IPS-11a (cell line): ENCODE data around the gene DENND6B.
"Not testable (repeated sequence)": the region's sequence is repeated elsewhere in the genome, so short reads cannot be mapped to it uniquely, and the experiment has no call there.

Experiments
- H3K4me3 ChIP-seq: one replicate; pipeline ENCODE4 v1.5.1; 2013; ENCODE audit warnings: low read depth, low read length, control low read depth

DENND6B gene, protein sequence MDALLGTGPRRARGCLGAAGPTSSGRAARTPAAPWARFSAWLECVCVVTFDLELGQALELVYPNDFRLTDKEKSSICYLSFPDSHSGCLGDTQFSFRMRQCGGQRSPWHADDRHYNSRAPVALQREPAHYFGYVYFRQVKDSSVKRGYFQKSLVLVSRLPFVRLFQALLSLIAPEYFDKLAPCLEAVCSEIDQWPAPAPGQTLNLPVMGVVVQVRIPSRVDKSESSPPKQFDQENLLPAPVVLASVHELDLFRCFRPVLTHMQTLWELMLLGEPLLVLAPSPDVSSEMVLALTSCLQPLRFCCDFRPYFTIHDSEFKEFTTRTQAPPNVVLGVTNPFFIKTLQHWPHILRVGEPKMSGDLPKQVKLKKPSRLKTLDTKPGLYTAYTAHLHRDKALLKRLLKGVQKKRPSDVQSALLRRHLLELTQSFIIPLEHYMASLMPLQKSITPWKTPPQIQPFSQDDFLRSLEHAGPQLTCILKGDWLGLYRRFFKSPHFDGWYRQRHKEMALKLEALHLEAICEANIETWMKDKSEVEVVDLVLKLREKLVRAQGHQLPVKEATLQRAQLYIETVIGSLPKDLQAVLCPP

DNA sequence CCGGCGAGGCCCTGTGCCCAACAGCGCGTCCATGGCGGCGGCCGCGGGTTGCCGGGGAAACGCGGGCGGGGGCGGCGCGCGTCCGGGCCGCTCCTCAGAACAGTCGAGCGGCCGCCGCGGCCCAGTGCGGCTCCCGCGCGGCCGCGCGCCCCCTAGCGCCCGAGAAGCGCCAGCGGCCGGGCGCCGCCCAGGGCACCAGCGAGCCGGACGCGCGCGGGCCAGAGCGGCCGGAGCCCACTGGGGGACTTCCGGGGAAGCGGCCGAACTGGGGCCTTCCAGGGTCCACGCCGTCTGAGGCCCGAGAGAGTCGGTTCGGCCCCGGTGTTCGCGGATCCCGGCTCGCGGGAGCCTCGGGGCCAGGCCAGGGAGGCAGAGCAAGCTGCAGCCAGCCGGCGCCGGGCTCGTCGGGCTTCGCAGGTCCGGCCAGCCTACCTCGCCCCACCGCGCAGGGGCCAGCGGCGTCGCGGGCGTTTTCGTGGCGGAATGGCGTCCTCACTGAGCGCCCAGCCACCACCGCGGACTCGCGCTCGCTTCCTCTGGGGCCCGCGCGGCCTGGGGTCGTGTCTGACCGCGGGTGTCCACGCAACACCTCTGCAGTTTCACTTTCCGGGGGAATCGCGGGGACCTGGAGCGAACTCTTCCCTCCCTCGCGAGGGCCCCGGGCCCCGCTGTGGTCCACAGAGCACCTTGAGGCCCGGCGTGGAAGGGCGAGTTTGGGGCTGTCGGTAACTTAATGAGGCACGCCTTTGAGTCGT, at the start of gene DENND6B:
DENND6B (minus strand) TSS at position 57 of the 755 bp plus-strand sequence; CDS start at position 33, 24 bp downstream.
- H3K4me3 ChIP-seq: peak within 1 kb of the TSS; percentile 72

DNA sequence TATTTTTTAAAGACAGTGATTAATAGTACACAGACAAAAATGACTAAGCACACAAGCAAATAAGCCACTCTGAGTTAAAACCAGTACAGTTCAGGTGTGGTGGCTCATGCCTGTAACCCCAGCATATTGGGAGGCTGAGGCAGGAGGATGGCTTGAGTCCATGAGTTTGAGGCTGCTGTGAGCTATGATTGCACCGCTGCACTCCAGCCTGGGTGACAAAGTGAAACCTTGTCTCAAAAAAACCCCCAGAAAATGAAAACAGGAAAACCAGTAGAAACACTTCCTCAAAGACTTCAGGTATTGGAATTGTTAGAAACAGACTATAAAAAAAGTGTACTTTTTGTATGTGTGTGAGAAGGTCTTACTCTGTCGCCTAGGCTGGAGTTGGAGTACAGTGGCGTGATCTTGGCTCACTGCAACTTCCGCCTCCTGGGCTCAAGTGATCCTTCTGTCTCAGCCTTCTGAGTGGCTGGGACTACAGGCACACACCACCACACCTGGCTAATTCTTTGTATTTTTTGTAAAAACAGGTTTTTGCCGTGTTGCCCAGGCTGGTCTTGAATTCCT, 49.4 kb upstream of the DENND6B start:
- H3K4me3 ChIP-seq: no peak overlapping the region

DNA sequence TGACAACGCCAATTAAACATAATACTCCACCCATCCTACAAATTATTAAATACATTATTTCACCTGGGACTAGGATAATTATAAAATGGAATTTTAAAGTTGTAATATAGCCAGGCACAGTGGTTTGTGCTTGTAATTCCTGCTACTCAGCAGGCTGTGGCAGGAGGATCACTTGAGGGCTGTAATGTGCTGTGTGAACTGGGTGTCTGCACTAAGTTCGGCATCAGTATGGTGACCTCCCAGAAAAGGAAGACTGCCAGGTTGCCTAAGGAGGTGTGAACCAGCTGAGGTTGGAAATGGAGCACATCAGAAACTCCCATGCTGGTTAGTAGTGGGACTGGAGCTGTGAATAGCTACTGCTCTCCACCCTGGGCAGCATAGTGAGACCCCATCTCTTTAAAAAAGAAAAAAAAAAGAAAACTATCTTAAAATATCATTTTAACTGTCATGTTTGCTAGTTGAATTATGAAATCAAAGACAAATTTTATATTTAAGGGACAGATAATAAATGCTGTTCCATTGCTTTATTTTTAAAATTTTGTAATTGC, 44.4 kb upstream of the DENND6B start:
- H3K4me3 ChIP-seq: no peak overlapping the region

DNA sequence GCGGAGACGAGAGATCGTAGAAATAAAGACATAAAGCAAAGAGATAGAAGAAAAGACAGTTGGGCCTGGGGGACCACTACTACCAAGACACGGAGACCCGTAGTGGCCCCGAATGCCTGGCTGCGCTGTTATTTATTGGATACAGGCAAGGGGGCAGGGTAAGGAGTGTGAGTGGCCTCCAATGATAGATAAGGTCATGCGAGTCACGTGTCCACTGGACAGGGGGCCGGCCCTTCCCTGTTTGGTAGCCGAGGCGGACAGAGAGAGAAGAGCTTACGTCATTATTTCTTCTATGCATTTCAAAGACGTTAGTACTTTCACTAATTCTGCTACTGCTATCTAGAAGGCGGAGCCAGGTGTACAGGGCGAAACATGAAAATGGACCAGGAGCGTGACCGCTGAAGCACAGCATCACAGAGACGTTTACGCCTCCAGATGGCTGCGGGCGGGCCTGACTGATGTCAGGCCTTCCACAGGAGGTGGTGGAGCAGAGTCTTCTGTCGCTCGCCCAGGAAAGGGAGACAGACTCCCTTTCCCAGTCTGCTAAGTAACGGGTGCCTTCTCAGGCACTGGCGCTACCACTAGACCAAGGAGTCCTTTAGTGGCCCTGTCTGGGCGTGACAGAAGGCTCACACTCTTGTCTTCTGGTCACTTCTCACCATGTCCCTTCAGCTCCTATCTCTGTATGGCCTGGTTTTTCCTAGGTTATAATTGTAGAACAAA, 41.1 kb upstream of the DENND6B start:
- H3K4me3 ChIP-seq: no peak overlapping the region

DNA sequence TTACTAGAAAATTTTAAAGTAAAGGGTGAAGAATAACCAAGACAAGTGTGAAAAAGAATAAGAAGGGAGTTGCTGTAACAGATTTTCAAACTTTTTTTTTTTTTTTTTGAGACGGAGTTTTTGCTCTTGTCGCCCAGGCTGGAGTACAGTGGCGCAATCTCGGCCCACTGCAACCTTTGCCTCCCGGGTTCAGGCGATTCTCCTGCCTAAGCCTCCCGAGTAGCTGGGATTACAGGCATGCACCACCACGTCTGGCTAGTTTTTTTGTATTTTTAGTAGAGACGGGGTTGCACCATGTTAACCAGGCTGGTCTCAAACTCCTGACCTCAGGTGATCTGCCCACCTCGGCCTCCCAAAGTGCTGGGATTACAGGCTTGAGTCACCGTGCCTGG, 37.0 kb upstream of the DENND6B start:
- H3K4me3 ChIP-seq: not testable (repeated sequence)

DNA sequence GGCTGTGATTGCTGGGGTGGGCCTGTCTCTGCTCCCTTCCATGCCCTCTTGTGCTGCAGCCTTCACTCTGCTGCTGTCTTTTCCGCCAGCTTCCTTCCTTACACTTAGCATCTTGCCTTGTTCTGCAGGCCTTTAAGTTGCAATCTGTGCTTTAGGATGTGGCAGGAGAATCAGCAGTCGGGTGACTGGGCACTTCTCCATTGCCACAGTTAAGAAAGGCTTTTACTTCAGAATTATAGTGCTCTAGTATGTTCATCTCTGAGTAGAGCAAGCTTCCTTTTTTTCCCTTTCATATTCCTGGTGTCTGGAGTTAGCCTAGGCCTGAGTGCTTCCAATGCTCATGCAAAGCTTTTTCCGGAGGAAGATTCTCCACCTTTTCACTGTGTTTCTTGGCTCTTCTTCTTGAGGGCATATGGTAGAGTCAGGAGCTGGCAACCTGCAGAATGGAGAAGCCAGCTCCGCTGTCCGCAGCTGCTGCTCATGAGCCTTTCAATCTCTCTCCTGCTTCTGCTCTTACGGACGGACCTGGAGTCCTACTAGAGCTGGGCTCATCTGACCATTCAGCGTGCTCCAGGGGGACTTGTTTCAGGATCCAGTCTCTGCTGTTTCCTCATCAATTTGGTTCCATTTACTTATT, 36.5 kb upstream of the DENND6B start:
- no peak overlapping the region for H3K4me3 ChIP-seq

DNA sequence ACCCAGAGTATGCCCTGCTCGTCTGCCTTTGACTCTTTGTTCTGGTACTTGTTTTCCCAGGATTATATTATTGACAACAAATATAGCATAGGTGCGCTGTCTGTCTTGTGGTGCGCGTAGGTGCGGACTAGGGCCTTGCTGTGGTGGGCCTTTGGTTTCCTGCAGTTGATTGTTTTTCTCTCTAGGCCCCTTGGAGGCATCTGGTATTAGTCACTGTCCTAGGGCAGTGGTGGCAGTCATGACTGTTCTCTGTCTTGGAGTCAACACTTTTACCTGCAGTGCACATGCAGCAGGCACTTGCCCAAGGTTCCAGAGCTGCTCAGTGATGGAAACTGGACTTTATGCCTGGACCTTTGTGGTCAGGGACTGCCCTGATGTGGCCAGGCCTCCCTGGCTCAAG, 34.9 kb upstream of the DENND6B start:
- H3K4me3 ChIP-seq: no peak overlapping the region

DNA sequence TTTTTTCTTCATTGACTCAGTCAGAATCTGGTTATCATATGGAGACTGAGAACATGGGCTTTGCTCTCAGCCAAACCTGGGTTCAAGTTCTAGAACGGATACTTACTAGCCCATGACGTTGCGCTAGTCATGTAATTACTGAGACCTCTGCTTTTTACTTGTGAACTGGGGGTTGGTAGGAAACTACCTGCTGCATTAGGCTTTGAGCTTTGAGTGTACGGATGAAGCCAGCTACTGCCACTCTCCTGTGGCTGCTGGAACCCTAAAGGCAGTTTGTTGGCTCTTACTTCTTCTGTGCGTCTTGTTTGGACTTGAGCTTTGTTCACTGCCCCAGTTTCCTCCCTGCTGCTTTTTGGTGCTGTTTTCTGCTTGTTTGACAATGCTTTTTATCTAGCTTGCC, 34.4 kb upstream of the DENND6B start:
- H3K4me3 ChIP-seq: no peak overlapping the region

DNA sequence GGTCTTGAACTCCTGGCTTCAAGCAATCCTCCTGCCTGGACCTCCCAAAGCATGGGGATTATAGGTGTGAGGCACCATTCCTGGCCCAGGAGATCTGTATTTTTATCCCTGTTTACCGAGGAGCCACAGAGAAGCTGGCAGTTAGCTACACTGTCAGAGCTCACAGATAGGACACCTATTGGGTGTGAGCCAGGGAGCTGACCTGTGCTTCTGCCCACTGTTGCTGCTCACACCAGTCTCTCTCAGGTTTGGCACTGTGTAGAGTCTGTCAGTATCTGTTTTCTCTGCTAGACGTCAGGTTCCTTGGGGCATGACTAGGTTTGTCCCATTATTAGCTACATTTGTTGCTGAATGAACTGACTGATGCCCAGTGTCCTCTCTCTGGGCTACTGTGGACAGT, 33.8 kb upstream of the DENND6B start:
- no peak overlapping the region for H3K4me3 ChIP-seq

DNA sequence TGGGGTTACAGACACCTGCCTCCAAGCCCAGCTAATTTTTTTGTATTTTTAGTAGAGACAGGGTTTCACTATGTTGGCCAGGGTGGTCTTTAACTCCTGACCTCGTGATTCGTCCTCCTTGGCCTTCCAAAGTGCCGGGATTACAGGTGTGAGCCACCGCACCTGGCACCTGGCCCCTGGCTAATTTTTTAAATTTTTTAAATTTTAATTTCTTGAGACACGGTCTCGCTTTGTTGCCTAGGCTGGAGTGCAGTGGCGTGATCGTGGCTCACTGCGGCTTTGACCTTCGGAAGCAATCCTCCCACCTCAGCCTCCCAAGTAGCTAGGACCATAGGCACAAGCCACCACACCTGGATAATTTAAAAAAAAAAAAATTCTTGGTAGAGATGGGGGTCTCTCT, 30.9 kb upstream of the DENND6B start:
- H3K4me3 ChIP-seq: no peak overlapping the region

DNA sequence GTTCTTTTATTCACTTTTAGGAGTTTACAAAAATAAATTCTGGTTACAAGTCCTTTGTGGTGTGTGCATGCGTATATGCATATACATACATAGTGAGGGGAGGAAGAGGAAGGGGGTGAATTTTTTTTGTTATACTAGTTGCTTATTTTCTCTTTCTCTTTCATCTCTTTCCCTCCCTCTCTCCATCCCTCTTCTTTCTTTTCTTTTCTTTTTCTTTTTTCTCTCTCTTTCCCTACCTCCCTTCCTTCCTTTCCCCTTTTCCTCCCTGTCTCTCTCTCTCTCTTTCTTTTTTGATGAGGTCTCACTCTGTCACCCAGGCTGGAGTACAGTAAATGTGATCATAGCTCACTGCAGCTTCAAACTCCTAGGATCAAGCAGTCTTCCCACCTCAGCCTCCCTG, 30.4 kb upstream of the DENND6B start:
- H3K4me3 ChIP-seq: no peak overlapping the region

DNA sequence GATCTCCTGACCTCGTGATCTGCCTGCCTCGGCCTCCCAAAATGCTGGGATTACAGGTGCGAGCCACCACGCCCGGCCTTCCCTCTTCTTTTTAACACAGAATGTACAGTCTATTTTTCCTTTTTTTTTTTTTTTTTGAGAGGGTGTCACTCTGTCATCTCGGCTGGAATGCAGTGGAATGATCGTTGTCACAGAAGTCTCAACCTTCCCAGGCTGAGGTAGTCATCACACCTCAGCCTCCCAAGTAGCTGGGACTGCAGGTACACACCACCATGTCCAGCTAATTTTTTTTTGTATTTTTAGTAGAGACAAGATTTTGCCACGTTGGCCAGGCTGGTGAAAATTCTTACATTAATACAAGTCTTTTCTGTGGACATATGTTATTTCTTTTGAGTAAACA, 29.4 kb upstream of the DENND6B start:
- no peak overlapping the region for H3K4me3 ChIP-seq

DNA sequence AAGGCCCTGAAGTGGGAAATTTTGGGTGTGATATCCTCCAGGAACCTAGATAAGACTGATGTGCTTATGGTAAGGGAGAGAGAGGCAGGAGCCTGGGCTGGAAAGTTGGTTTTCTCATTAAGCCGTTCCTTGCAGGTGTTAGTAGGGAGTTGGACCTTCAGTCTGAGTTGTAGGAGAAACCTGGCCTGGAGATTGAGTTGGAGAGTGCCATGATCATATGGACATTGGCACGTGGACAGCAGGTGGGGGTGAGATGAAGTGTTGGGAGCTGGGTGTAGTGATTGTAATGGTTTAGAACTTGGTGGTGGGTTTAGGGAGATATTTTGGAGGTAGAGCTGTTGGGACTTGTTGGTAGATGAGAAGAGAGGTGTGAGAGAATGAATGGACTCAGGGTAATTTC, 21.2 kb upstream of the DENND6B start:
- no peak overlapping the region for H3K4me3 ChIP-seq

DNA sequence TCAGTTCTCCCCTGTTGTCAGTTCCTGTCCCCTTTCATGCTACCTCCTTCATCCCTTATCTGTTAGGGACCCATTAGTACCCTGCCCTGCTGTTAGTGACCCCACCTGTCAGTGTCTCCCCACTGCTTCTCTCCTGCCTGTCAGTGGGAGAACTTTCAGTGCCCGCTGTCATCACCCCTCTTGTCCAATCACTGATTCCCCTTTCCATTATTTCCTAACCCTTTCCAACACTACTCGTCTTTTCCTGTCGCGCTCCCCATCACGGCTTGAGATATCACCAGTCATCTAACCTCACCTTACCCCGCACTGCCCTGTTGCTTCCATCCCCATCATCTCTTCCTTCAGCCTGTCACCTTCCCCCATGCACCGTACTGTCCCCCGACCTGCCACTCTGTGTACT, 20.3 kb upstream of the DENND6B start:
- no peak overlapping the region for H3K4me3 ChIP-seq

DNA sequence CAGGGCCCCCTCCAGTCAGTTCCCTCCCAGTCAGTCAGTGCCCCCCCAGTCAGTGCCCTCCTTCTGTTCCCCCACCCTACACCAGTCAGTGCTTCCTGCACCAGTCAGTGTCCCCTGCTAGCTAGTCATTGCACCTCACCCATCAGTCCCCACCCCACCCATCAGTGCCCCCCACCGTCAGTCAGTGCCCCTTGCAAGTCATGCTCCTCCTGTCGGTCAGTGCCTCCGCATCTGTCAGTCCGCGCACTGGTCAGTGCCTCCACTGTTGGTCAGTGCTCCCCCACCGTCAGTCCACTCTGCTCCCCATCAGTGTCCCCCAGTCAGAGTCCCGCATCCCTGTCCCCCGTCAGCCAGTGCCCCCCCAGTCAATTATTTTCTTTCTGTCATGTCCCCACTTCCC, 19.7 kb upstream of the DENND6B start:
- no peak overlapping the region for H3K4me3 ChIP-seq

DNA sequence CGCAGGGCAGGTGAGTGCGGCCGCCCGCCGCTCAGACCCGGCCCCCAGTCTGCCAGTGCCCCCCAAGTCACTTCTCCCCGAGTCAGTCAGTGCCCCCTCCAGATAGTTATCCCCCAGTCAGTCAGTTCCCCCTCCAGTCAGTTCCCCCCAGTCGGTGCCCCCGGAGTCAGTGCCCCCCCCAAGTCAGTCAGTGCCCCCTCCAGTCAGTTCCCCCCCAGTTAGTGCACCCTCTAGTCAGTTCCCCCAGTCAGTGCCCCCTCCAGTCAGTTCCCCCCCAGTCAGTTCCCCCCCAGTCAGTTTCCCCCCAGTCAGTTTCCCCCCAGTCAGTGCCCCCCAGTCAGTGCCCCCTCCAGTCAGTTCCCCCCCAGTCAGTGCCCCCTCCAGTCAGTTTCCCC, 16.7 kb upstream of the DENND6B start:
- peak overlapping the region; percentile 67 for H3K4me3 ChIP-seq

DNA sequence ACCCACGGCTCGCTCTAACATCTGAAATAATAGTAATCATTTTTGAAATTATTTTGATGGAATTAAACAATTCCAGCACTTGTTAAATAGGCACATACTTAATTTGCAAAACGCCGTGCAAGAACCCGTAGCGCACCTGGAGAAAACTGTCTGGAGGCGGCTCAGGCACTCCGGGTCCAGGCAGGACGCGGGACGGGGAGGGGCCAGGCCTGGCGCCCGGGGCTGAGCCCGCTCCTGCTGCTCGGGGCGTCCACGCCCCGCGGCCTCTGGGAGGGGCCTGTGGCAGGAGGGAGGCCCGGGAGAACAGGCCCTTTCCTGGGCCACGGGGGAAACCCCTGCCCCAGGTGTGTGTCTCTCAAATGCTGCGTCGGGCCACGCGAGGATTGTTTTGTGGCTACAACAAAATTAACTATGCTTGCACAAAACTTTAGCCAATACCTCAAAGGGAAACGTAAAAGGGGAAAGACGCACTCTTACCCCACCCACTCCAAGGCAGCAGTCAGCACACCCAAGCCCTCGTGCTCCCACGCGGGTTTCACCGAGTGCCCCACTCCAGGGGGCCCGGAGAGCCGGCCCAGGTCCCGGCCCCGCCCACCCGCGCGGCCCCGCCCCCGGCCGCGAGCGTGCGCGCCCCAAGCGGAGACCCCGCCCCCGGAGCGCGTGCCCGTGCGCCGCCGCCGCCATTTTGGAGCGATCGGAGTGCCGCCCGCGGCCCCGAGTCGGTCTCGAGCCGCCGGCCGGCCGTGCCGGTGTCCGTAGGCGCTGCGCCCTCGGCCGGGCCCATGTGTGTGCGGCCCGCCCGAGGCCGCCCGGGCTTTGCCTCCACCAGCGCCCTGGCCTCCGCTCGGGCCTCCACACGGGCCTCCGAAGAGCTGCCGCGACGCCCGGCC, 16.1 kb upstream of the DENND6B start, which contains the start of gene PPP6R2:
PPP6R2 (plus strand) TSS at position 677 of the 890 bp plus-strand sequence. CDS start 50,582 bp downstream, outside the sequence.
- peak within 1 kb of the TSS; percentile 67 for H3K4me3 ChIP-seq

DNA sequence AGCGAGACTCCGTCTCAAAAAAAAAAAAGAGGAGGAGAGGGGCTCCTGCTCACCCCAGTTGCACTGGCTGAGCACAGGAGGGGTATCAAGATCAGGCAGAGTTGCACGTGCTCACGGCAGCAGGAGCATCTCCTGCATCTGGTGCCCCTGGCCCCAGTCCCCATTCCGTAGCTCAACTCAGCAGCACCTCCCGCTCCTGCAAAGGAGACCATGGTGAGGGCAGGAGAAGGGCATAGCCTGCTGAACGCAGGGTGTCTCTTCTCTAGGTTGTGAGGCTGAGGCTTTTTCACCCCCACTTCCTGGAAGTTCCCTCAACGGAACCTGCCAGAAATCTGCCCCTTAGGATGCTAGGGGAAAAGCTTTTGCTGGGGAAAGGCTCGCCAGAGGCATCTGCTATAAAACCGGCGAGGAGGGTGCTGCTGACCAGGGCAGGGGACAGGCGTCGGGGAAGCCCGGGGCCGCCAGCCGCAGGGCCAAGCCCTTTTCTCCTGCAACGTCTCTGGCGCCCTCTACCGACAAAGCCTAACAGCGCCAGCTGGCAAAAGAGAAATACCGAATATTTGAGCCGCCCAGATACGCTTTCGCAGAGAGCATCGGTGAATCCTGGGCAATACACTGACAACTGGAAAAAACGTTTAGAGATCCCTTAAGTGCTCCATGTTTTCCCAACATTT, 15.3 kb upstream of the DENND6B start:
- H3K4me3 ChIP-seq: no peak overlapping the region
